K562 (cell line): ENCODE results near the gene MYOZ2. TPM values are rescaled to one million over a fixed set of nuclear protein-coding genes. Genes with fewer than 3 reads are reported as not detected.

Source experiments
- ARID3B ChIP-seq: fragments of 250-450 bp; sonication (Bioruptor Pico); IDR thresholded peaks from 2 replicates; pipeline ENCODE4 v1.4.0; 2020; ENCODE audit warnings: borderline replicate concordance
- CBFB ChIP-seq: sonication (generic); formaldehyde crosslinking; IDR thresholded peaks from 2 replicates; pipeline ENCODE4 v1.4.0; 2020; ENCODE audit warnings: mild to moderate bottlenecking, missing genetic modification reagents
- NR4A1 ChIP-seq, 2 experiments: fragments of 250-450 bp in 1 of 2; fragments of 450-650 bp in 1 of 2; sonication (Bioruptor Pico) in 1 of 2; IDR thresholded peaks; 2 replicates each; pipeline versions ENCODE4 v1.4.0 to v1.6.1; 2016 to 2020; ENCODE audit warnings: mild to moderate bottlenecking in 2 of 2, missing compliant biosample characterization in 1 of 2, missing genetic modification characterization in 1 of 2, moderate library complexity in 1 of 2
- SFPQ ChIP-seq: fragments of 200-400 bp; formaldehyde crosslinking; IDR thresholded peaks from 2 replicates; pipeline ENCODE4 v1.6.1; 2017; ENCODE audit warnings: mild to moderate bottlenecking, low read depth, low read length, moderate library complexity
- SMAD1 ChIP-seq: fragments of 150-350 bp; IDR thresholded peaks from 2 replicates; pipeline ENCODE4 v1.6.1; 2014; ENCODE audit warnings: low read length, low read depth; ENCODE audit not compliant: partially characterized antibody
- TAF9B ChIP-seq: fragments of 450-650 bp; IDR thresholded peaks from 2 replicates; pipeline ENCODE4 v1.6.1; 2018; ENCODE audit warnings: mild to moderate bottlenecking; ENCODE audit not compliant: partially characterized antibody
- TRIM24 ChIP-seq, 2 experiments: fragments of 450-650 bp; IDR thresholded peaks; 2 replicates each; pipeline ENCODE4 v1.6.1; 2016
- ZBED1 ChIP-seq: IDR thresholded peaks from 2 replicates; pipeline ENCODE4 v1.6.1; 2014
- ZNF311 ChIP-seq: fragments of 250-450 bp; sonication (Bioruptor Pico); IDR thresholded peaks from 2 replicates; pipeline ENCODE4 v1.4.0; 2020; ENCODE audit warnings: mild to moderate bottlenecking, moderate library complexity
- ZNF551 ChIP-seq: fragments of 250-450 bp; sonication (Bioruptor Pico); IDR thresholded peaks from 2 replicates; pipeline ENCODE4 v1.5.0; 2021; ENCODE audit warnings: mild to moderate bottlenecking, moderate library complexity
- ZNF695 ChIP-seq: fragments of 450-650 bp; formaldehyde crosslinking; IDR thresholded peaks from 2 replicates; pipeline ENCODE4 v1.4.0; 2020; ENCODE audit warnings: mild to moderate bottlenecking, moderate library complexity
- polyA plus RNA-seq, 8 experiments: library from polyadenylated mRNA; depleted of rRNA in 4 of 8; stranded (reverse) in 5 of 8; unstranded in 3 of 8; fragments of >200 nt; fragmentation: Nextera tagmentation in 2 of 8; fragmentation: Illumina TruSeq in 1 of 8; extraction: Ambion mirVana in 2 of 8; extraction: Trizol in 1 of 8; gene quantifications; 2 replicates each; pipeline versions ENCODE4 v1.2.1 to v1.2.3, GENCODE V29; 2011 to 2014; ENCODE audit warnings: inconsistent platforms in 1 of 8, missing spikeins in 1 of 8
- total RNA-seq, 7 experiments: library from RNA; depleted of rRNA in 6 of 7; stranded (reverse); fragments of >200 nt in 6 of 7; fragmentation: Illumina TruSeq in 2 of 7; extraction: Trizol in 2 of 7; gene quantifications; 2 replicates each; pipeline versions ENCODE4 v1.2.1 to v1.2.3, GENCODE V29; 2011 to 2021; ENCODE audit warnings: low replicate concordance in 1 of 7
- TF ChIP-seq, protein P1 (sequence below): sonication (generic); IDR thresholded peaks from 2 replicates; pipeline ENCODE4 v1.6.1; 2016
- TF ChIP-seq, protein P2 (sequence below), 3 experiments: fragments of 200-800 bp in 1 of 3; fragments of 250-450 bp in 1 of 3; fragments of 450-650 bp in 1 of 3; sonication (Bioruptor Pico) in 1 of 3; sonication (Bioruptor generic) in 1 of 3; formaldehyde crosslinking in 1 of 3; IDR thresholded peaks; 2 replicates each; pipeline versions ENCODE4 v1.6.1 to v1.8.0; 2016 to 2022; ENCODE audit warnings: mild to moderate bottlenecking in 2 of 3, missing genetic modification characterization in 2 of 3, missing compliant biosample characterization in 1 of 3, moderate library complexity in 1 of 3

Gene MYOZ2
- total and polyA plus RNA-seq, 9 of the 15 experiments (the other 6 are each of a cell fraction or from before 2014, with no cell fraction given) = not detected

DNA sequence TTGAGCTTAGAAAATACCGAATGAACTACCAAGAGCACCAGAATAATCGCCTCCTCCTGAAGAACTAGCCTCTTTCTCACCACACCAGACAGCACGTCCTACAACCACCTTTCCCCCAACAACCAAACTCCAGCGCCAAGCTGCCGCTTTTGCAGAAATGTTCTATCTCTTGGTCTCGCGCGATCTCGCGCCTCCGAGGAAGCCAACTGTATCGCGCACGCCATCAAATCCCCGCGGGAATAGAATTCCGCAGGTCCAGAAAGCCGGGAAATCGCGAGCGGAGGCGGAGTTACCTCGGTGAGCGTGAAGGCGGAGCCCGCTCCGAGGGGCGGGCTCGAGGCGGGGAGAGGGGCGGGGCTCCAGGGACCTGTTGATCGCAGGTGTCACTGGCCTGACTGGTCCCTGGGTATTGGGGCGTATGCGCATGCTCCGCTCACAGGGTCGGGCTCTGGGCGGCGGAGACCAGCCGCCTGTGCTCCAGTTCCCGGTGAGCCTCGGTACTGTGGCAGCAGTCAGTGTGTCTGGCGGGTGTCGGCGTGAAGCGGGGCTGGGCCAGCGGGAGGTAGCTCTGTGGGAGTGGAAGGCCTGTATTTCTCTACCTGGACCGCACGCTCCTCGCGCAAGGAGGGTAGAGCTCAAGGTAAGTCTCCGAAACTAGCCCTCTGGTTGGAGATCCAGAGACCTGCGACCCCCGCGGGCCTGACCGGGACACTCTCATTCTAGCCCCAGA, 76.8 kb downstream of the MYOZ2 start, which contains the start of gene USP53 (continued):
- TF ChIP-seq TRIM24 (IDR thresholded peaks at IDR 0.05) = peak in 1 of 2 experiments; percentile 18; a peak in 1 of 4 replicates
- 0 out of 2 replicates have a peak, but pooled peaks have one; percentile 38 for TF ChIP-seq ZNF695
- TF ChIP-seq ZNF551 (CRISPR knock-in tag) = no peak
- TF ChIP-seq SFPQ = no peak
- TF ChIP-seq SMAD1 = peak; percentile 73
- peak; percentile 73; the same call in 1 of the 2 replicates for TF ChIP-seq ZBED1
- TF ChIP-seq, protein P1, sequence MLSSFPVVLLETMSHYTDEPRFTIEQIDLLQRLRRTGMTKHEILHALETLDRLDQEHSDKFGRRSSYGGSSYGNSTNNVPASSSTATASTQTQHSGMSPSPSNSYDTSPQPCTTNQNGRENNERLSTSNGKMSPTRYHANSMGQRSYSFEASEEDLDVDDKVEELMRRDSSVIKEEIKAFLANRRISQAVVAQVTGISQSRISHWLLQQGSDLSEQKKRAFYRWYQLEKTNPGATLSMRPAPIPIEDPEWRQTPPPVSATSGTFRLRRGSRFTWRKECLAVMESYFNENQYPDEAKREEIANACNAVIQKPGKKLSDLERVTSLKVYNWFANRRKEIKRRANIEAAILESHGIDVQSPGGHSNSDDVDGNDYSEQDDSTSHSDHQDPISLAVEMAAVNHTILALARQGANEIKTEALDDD = no peak
- TF ChIP-seq ZNF311 = no peak
- 0 out of 2 replicates have a peak, but pooled peaks have one; percentile 68 for TF ChIP-seq NR4A1 (CRISPR knock-in tag; IDR thresholded peaks at IDR 0.05)
- no peak for TF ChIP-seq NR4A1 (tag; IDR thresholded peaks at IDR 0.05)
- TF ChIP-seq, protein P2, sequence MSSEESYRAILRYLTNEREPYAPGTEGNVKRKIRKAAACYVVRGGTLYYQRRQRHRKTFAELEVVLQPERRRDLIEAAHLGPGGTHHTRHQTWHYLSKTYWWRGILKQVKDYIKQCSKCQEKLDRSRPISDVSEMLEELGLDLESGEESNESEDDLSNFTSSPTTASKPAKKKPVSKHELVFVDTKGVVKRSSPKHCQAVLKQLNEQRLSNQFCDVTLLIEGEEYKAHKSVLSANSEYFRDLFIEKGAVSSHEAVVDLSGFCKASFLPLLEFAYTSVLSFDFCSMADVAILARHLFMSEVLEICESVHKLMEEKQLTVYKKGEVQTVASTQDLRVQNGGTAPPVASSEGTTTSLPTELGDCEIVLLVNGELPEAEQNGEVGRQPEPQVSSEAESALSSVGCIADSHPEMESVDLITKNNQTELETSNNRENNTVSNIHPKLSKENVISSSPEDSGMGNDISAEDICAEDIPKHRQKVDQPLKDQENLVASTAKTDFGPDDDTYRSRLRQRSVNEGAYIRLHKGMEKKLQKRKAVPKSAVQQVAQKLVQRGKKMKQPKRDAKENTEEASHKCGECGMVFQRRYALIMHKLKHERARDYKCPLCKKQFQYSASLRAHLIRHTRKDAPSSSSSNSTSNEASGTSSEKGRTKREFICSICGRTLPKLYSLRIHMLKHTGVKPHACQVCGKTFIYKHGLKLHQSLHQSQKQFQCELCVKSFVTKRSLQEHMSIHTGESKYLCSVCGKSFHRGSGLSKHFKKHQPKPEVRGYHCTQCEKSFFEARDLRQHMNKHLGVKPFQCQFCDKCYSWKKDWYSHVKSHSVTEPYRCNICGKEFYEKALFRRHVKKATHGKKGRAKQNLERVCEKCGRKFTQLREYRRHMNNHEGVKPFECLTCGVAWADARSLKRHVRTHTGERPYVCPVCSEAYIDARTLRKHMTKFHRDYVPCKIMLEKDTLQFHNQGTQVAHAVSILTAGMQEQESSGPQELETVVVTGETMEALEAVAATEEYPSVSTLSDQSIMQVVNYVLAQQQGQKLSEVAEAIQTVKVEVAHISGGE (CRISPR knock-in tag; IDR thresholded peaks at IDR 0.05) = no peak
- TF ChIP-seq TAF9B = peak; percentile 78
- no peak for TF ChIP-seq ARID3B
- TF ChIP-seq CBFB (CRISPR knock-in tag) = peak; percentile 77; the same call in 1 of the 2 replicates
